SK-N-MC (cell line): ENCODE data around the gene SIAH3.

Experiments used
- EZH2 ChIP-seq: fragments of 200-600 bp; sonication (generic); IDR thresholded peaks from one replicate; pipeline ENCODE4 v1.6.1; 2017; ENCODE audit warnings: antibody characterized with exemption
- FOXP2 ChIP-seq: optimal IDR thresholded peaks from 2 replicates; pipeline ENCODE3; 2011; ENCODE audit warnings: mild to moderate bottlenecking, moderate library complexity; ENCODE audit not compliant: insufficient read depth; ENCODE audit errors: extremely low read length, control extremely low read depth
- POLR2AphosphoS5 ChIP-seq: IDR thresholded peaks from 2 replicates; pipeline ENCODE4 v1.6.1; 2012; ENCODE audit warnings: mild to moderate bottlenecking, low read depth, low read length, borderline replicate concordance

DNA sequence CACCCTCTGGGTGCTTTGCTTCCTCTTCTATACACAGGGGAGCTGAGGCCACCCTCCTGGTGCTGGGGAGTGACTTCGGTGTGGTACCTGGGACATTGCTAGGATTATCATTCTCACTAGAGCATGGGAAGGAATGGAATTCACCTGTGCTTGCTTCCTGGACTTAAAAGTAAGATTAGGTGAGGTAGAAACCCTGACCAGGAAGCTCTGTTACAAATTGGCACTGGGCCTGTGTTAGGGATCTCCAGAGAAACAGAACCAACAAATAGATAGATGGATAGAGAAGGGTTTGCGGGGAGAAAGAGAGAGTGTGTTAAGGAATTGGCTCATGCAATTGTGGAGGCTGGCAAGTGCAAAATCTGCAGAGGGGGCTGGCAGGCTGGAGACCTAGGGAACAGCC, 13.9 kb upstream of the SIAH3 start:
- no peak for TF ChIP-seq EZH2
- TF ChIP-seq POLR2AphosphoS5 = no peak
- TF ChIP-seq FOXP2 = no peak
